Glomerular visceral epithelial cell (primary cell): Measurements from ENCODE around the gene ZNF630.
"Not testable (repeated sequence)": the region's sequence is repeated elsewhere in the genome, so short reads cannot be mapped to it uniquely, and the experiment has no call there.

Experiments used
- DNase-seq: peaks from one replicate; pipeline ENCODE4 v3.0.0-alpha.2; 2016; ENCODE audit errors: extremely low spot score

ZNF630 gene

GRCh38 chrX:48030237-48030636, 41.2 kb downstream of the ZNF630 start:
- DNase-seq, result no peak

GRCh38 chrX:48028091-48028490, 43.3 kb downstream of the ZNF630 start:
- DNase-seq, result no peak

GRCh38 chrX:48027545-48027944, 43.9 kb downstream of the ZNF630 start:
- not testable (repeated sequence) for DNase-seq

GRCh38 chrX:48025561-48025960, 45.9 kb downstream of the ZNF630 start:
- peak; percentile 62 for DNase-seq

GRCh38 chrX:48022738-48023137, 48.7 kb downstream of the ZNF630 start:
- DNase-seq, result no peak

GRCh38 chrX:48022100-48022499, 49.3 kb downstream of the ZNF630 start:
- no peak for DNase-seq

GRCh38 chrX:48021026-48021900, 50.2 kb downstream of the ZNF630 start:
- peak; percentile 76 for DNase-seq

- DNase-seq, result not testable (repeated sequence)
These were observed 51.0 kb downstream of the ZNF630 start for GRCh38 chrX:48020472-48020871.

- not testable (repeated sequence) for DNase-seq
These were observed 51.5 kb downstream of the ZNF630 start for GRCh38 chrX:48019892-48020291.

- DNase-seq, result not testable (repeated sequence)
These were observed 54.7 kb downstream of the ZNF630 start for GRCh38 chrX:48016583-48017310.

GRCh38 chrX:48009445-48009960, 61.9 kb downstream of the ZNF630 start:
- DNase-seq, result not testable (repeated sequence)
